HG03575 (cell line): ENCODE data around the gene GPATCH8.
"Not testable (repeated sequence)": the region's sequence is repeated elsewhere in the genome, so short reads cannot be mapped to it uniquely, and the experiment has no call there.

Experiments
- ATAC-seq: cut with Tn5 transposase; IDR thresholded peaks from one replicate; pipeline ENCODE4 v1.9.1; 2021; ENCODE audit not compliant: unreplicated experiment, insufficient number of reproducible peaks, low FRiP score; ENCODE audit errors: extremely low read depth

The GPATCH8 gene

GRCh38 chr17:44384281-44384822 lies 118.9 kb downstream of the GPATCH8 start:
- no peak for ATAC-seq

GRCh38 chr17:44383861-44384260 lies 119.3 kb downstream of the GPATCH8 start:
- ATAC-seq, result no peak

- no peak for ATAC-seq
These were observed 119.8 kb downstream of the GPATCH8 start for GRCh38 chr17:44383363-44383762.

GRCh38 chr17:44382917-44383316 lies 120.3 kb downstream of the GPATCH8 start:
- ATAC-seq, result no peak

GRCh38 chr17:44381810-44382305 lies 121.3 kb downstream of the GPATCH8 start:
- no peak for ATAC-seq

GRCh38 chr17:44380767-44381166 lies 122.4 kb downstream of the GPATCH8 start:
- ATAC-seq, result no peak

GRCh38 chr17:44379887-44380286 lies 123.3 kb downstream of the GPATCH8 start:
- no peak for ATAC-seq

- no peak for ATAC-seq
These were observed 125.0 kb downstream of the GPATCH8 start for GRCh38 chr17:44378171-44378705.

- no peak for ATAC-seq
These were observed 126.4 kb downstream of the GPATCH8 start for GRCh38 chr17:44376779-44377178.

GRCh38 chr17:44376124-44376523 lies 127.1 kb downstream of the GPATCH8 start:
- ATAC-seq, result no peak

- no peak for ATAC-seq
These were observed 127.8 kb downstream of the GPATCH8 start for GRCh38 chr17:44375196-44376017.

- ATAC-seq, result no peak
These were observed 128.7 kb downstream of the GPATCH8 start for GRCh38 chr17:44374306-44375195.

GRCh38 chr17:44372036-44372435 lies 131.2 kb downstream of the GPATCH8 start:
- no peak for ATAC-seq

- ATAC-seq, result not testable (repeated sequence)
These were observed 133.7 kb downstream of the GPATCH8 start for GRCh38 chr17:44369414-44370023.

- ATAC-seq, result not testable (repeated sequence)
These were observed 134.6 kb downstream of the GPATCH8 start for GRCh38 chr17:44368391-44369243.

GRCh38 chr17:44367231-44367979 lies 135.8 kb downstream of the GPATCH8 start:
- no peak for ATAC-seq

GRCh38 chr17:44365051-44365450 lies 138.2 kb downstream of the GPATCH8 start:
- ATAC-seq, result not testable (repeated sequence)
